GM12891 (cell line): ENCODE measurements around the gene PIK3C3.

Source experiments
- DNase-seq: peaks from one replicate; pipeline ENCODE4 v3.0.0; 2011; ENCODE audit warnings: low spot score; ENCODE audit not compliant: insufficient read length
- FAIRE-seq: peaks from 2 replicates; lab custom pipeline; 2011; peaks lifted over from hg19 to GRCh38; lab: Jason Lieb, UNC
- PAX5 ChIP-seq: IDR thresholded peaks from 2 replicates; pipeline ENCODE4 v1.6.1; 2011; ENCODE audit warnings: low read length, moderate library complexity, mild to moderate bottlenecking; ENCODE audit not compliant: insufficient read depth, severe bottlenecking
- POLR2A ChIP-seq: IDR thresholded peaks from 2 replicates; pipeline ENCODE4 v1.6.1; 2011; ENCODE audit warnings: low read depth, low read length, control low read depth
- POLR2AphosphoS5 ChIP-seq: IDR thresholded peaks from 2 replicates; pipeline ENCODE4 v1.6.1; 2011; ENCODE audit warnings: low read depth, low read length, control low read depth
- POU2F2 ChIP-seq: IDR thresholded peaks from 2 replicates; pipeline ENCODE4 v1.6.1; 2011; ENCODE audit warnings: low read depth, mild to moderate bottlenecking, control low read depth, low read length, moderate library complexity
- SPI1 ChIP-seq: IDR thresholded peaks from 2 replicates; pipeline ENCODE4 v1.6.1; 2011; ENCODE audit warnings: low read depth, low read length, control low read depth
- TAF1 ChIP-seq: IDR thresholded peaks from 2 replicates; pipeline ENCODE4 v1.6.1; 2011; ENCODE audit warnings: low read depth, low read length, control low read depth

PIK3C3 gene

GRCh38 chr18:42067518-42067917 lies 112.5 kb downstream of the PIK3C3 start:
- DNase-seq (no peak), FAIRE-seq (no peak)
- TF ChIP-seq PAX5, result no peak
- no peak for TF ChIP-seq POLR2A
- TF ChIP-seq TAF1, result no peak
- no peak for TF ChIP-seq SPI1

GRCh38 chr18:42068030-42068429 lies 113.0 kb downstream of the PIK3C3 start:
- TF ChIP-seq TAF1, result no peak
- no peak for TF ChIP-seq POU2F2
- no peak for TF ChIP-seq PAX5
- no peak for TF ChIP-seq SPI1
- no peak for TF ChIP-seq POLR2A
- TF ChIP-seq POLR2AphosphoS5, result no peak
- DNase-seq (no peak), FAIRE-seq (no peak)

- DNase-seq, result no peak
- no peak for TF ChIP-seq POLR2AphosphoS5
- TF ChIP-seq SPI1, result no peak
- TF ChIP-seq POU2F2, result no peak
- no peak for TF ChIP-seq TAF1
- no peak for TF ChIP-seq PAX5
- no peak for TF ChIP-seq POLR2A
- FAIRE-seq, result no peak
Measured at GRCh38 chr18:42069036-42069435, 114.0 kb downstream of the PIK3C3 start.

GRCh38 chr18:42072407-42072806 lies 117.4 kb downstream of the PIK3C3 start:
- no peak for DNase-seq
- no peak for TF ChIP-seq SPI1
- no peak for TF ChIP-seq POLR2AphosphoS5
- TF ChIP-seq POLR2A, result no peak
- TF ChIP-seq PAX5, result no peak
- no peak for TF ChIP-seq TAF1
- TF ChIP-seq POU2F2, result no peak
- no peak for FAIRE-seq

- FAIRE-seq (no peak), DNase-seq (no peak)
- TF ChIP-seq POLR2A (no peak), TAF1 (no peak), POLR2AphosphoS5 (no peak), PAX5 (no peak), POU2F2 (no peak), SPI1 (no peak)
Measured at GRCh38 chr18:42074704-42075103, 119.7 kb downstream of the PIK3C3 start.

GRCh38 chr18:42078711-42079110 lies 123.7 kb downstream of the PIK3C3 start:
- TF ChIP-seq TAF1 (no peak), POLR2AphosphoS5 (no peak), PAX5 (no peak), POU2F2 (no peak), POLR2A (no peak), SPI1 (no peak)
- DNase-seq (no peak), FAIRE-seq (no peak)

GRCh38 chr18:42080340-42080739 lies 125.3 kb downstream of the PIK3C3 start:
- no peak for FAIRE-seq
- DNase-seq, result no peak
- TF ChIP-seq PAX5 (no peak), SPI1 (no peak), POU2F2 (no peak), POLR2AphosphoS5 (no peak), POLR2A (no peak), TAF1 (no peak)

- peak; percentile 13 for FAIRE-seq
- TF ChIP-seq POLR2A (no peak), POU2F2 (no peak)
- DNase-seq, result no peak
Measured at GRCh38 chr18:42082415-42083234, 127.6 kb downstream of the PIK3C3 start.

- FAIRE-seq (peak; percentile 90), DNase-seq (no peak)
- no peak for TF ChIP-seq POU2F2
- no peak for TF ChIP-seq PAX5
- TF ChIP-seq POLR2AphosphoS5, result no peak
- no peak for TF ChIP-seq POLR2A
- TF ChIP-seq SPI1, result no peak
Measured at GRCh38 chr18:42086288-42086687, 131.3 kb downstream of the PIK3C3 start.

GRCh38 chr18:42087235-42087634 lies 132.2 kb downstream of the PIK3C3 start:
- FAIRE-seq, result no peak
- TF ChIP-seq POU2F2, result peak; percentile 76; the same call in 1 of the 2 replicates
- TF ChIP-seq POLR2A, result no peak
- TF ChIP-seq SPI1, result no peak
- DNase-seq, result no peak

- FAIRE-seq (no peak), DNase-seq (no peak)
- no peak for TF ChIP-seq TAF1
- TF ChIP-seq POLR2A, result no peak
- TF ChIP-seq PAX5, result no peak
- TF ChIP-seq POLR2AphosphoS5, result no peak
- TF ChIP-seq SPI1, result no peak
- no peak for TF ChIP-seq POU2F2
Measured at GRCh38 chr18:42087876-42088275, 132.8 kb downstream of the PIK3C3 start.
